ENCODE measurements around the gene CLSTN2. TPM values are rescaled to one million over a fixed set of nuclear protein-coding genes. Genes with fewer than 3 reads are reported as not detected.

The CLSTN2 gene
- total RNA-seq, 1 experiment from 2014 or later = 0.68 TPM

- H4K20me1 ChIP-seq (ENCODE audit: control insufficient read depth, insufficient read depth, insufficient read length) = no peaks in the 10 kb centered on the region
- H2BK15ac ChIP-seq (ENCODE audit: low read depth, low read length) = no peak overlapping the region
- H3T11ph ChIP-seq (ENCODE audit: low read length) = no peak overlapping the region
- H2AK5ac ChIP-seq (ENCODE audit: insufficient read length, low read length) = no peak overlapping the region
- no peak overlapping the region for H3K9ac ChIP-seq (ENCODE audit: extremely low read depth, insufficient read length, low read length)
- TF ChIP-seq, protein P1, sequence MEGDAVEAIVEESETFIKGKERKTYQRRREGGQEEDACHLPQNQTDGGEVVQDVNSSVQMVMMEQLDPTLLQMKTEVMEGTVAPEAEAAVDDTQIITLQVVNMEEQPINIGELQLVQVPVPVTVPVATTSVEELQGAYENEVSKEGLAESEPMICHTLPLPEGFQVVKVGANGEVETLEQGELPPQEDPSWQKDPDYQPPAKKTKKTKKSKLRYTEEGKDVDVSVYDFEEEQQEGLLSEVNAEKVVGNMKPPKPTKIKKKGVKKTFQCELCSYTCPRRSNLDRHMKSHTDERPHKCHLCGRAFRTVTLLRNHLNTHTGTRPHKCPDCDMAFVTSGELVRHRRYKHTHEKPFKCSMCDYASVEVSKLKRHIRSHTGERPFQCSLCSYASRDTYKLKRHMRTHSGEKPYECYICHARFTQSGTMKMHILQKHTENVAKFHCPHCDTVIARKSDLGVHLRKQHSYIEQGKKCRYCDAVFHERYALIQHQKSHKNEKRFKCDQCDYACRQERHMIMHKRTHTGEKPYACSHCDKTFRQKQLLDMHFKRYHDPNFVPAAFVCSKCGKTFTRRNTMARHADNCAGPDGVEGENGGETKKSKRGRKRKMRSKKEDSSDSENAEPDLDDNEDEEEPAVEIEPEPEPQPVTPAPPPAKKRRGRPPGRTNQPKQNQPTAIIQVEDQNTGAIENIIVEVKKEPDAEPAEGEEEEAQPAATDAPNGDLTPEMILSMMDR (conservative IDR thresholded peaks at IDR 0.05) = no peak
- no peaks in the 10 kb centered on the region for H3K9me3 ChIP-seq (ENCODE audit: control insufficient read depth, low read depth, low read length)
- H3K27ac Mint-ChIP-seq = no peak overlapping the region; a peak in 1 of 7 replicates
- H3K9me3 Mint-ChIP-seq = no peaks in the 10 kb centered on the region
- H3K14ac ChIP-seq (ENCODE audit: insufficient read depth, low read length) = no peak overlapping the region
- H4K91ac ChIP-seq (ENCODE audit: insufficient read length, low read depth, low read length) = no peak overlapping the region
- no peak overlapping the region for H3K23ac ChIP-seq (ENCODE audit: insufficient read length, low read depth, low read length)
- H3K4me1 ChIP-seq (ENCODE audit: insufficient read depth, low read length) = peaks cover 5% of the 10 kb centered on the region; the same call in 1 of the 2 replicates
- no peaks in the 10 kb centered on the region for H3K27me3 ChIP-seq (ENCODE audit: insufficient read depth, low read length)
- no peak overlapping the region for H3K18ac ChIP-seq (ENCODE audit: insufficient read length, low read depth, low read length)
- H3K79me2 ChIP-seq (ENCODE audit: insufficient read depth, low read length) = no peaks in the 10 kb centered on the region
- no peak overlapping the region for H4K5ac ChIP-seq (ENCODE audit: insufficient read length, low read depth, low read length)
- H3K27me3 Mint-ChIP-seq (ENCODE audit: low read depth) = peaks cover 3% of the 10 kb centered on the region
- no peaks in the 10 kb centered on the region for H3K79me1 ChIP-seq (ENCODE audit: insufficient read depth, low read depth, low read length, poor library complexity, severe bottlenecking)
- no peak overlapping the region for H2BK120ac ChIP-seq (ENCODE audit: low read depth, low read length, poor library complexity, severe bottlenecking)
- H2BK5ac ChIP-seq (ENCODE audit: insufficient read length, low read length) = no peak overlapping the region
- no peak overlapping the region for H3K4me3 Mint-ChIP-seq
- no peak overlapping the region for H4K8ac ChIP-seq (replicated peaks; ENCODE audit: insufficient read length, low read depth, low read length)
- H3K4ac ChIP-seq (ENCODE audit: low read depth, low read length) = no peak overlapping the region
- H2AFZ ChIP-seq (ENCODE audit: low read length) = no peak overlapping the region
- H2BK20ac ChIP-seq (ENCODE audit: low read depth, low read length, poor library complexity, severe bottlenecking) = no peak overlapping the region
- H3K56ac ChIP-seq (ENCODE audit: insufficient read length, low read depth, low read length) = no peak overlapping the region
- H3K36me3 Mint-ChIP-seq (ENCODE audit: insufficient read depth in 1 of 3, low read depth in 3 of 3) = no peaks in the 10 kb centered on the region; a peak in 1 of 7 replicates
- no peak overlapping the region for H3K27ac ChIP-seq (ENCODE audit: insufficient read length, low read depth, low read length)
- no peak overlapping the region for H2BK12ac ChIP-seq (ENCODE audit: insufficient read length, low read depth, low read length)
- no peaks in the 10 kb centered on the region for H3K23me2 ChIP-seq (ENCODE audit: insufficient read length, low read depth, low read length, poor library complexity, severe bottlenecking)
- peaks cover 39 to 43% of the 10 kb centered on the region in 2 experiments for H3K4me1 Mint-ChIP-seq
- DNase-seq = no peak
- H3K4me2 ChIP-seq (ENCODE audit: insufficient read depth, insufficient read length, low read length) = no peak overlapping the region
These were observed 566.9 kb downstream of the CLSTN2 start for GRCh38 chr3:140501770-140502364.

All from H9 (cell line).